ENCODE data around the gene DHX58. TPM values are rescaled to one million over a fixed set of nuclear protein-coding genes. Genes with fewer than 3 reads are reported as not detected.
A peak's percentile ranks its signal among the peaks of the same experiment; 100 is the strongest.

The DHX58 gene
- total RNA-seq, 1 donor from 2014 or later: not detected

- DNase-seq (ENCODE audit: low spot score): no peak
- no peak overlapping the region for H3K9ac ChIP-seq
- no peak overlapping the region for H3K27ac ChIP-seq
- TF ChIP-seq EZH2 (IDR thresholded peaks at IDR 0.05) (no peak), EZH2phosphoT487 (IDR thresholded peaks at IDR 0.05) (no peak), CTCF (IDR thresholded peaks at IDR 0.05) (no peak)
- no peaks in the 10 kb centered on the region for H3K27me3 ChIP-seq
- Mint-ChIP-seq H3K36me3 (peaks cover 7% of the 10 kb centered on the region), H3K4me3 (peak overlapping the region; percentile 83), H3K27me3 (ENCODE audit: insufficient read depth, low read depth) (peaks cover 5% of the 10 kb centered on the region), H3K4me1 (peaks cover 12% of the 10 kb centered on the region), H3K9me3 (no peaks in the 10 kb centered on the region), H3K27ac (no peak overlapping the region)
- H3K4me2 ChIP-seq: peak overlapping the region; percentile 97
- no peak overlapping the region for H2AFZ ChIP-seq (replicated peaks)
- H3K36me3 ChIP-seq: no peaks in the 10 kb centered on the region
- no peaks in the 10 kb centered on the region for H3K9me3 ChIP-seq (ENCODE audit: low read depth)
- no peaks in the 10 kb centered on the region for H3K79me2 ChIP-seq (ENCODE audit: low read depth)
- H3K4me3 ChIP-seq: peak overlapping the region; percentile 97
- peaks cover 25% of the 10 kb centered on the region for H3F3A ChIP-seq (ENCODE audit: low read depth)
- H4K20me1 ChIP-seq (ENCODE audit: low read depth): no peaks in the 10 kb centered on the region
- peaks cover 16% of the 10 kb centered on the region for H3K4me1 ChIP-seq
Measured at GRCh38 chr17:42120161-42120769, 7.8 kb upstream of the DHX58 start.

- peaks cover 21% of the 10 kb centered on the region for H3F3A ChIP-seq (ENCODE audit: low read depth)
- peaks cover 16% of the 10 kb centered on the region for H3K4me1 ChIP-seq
- peaks cover 12% of the 10 kb centered on the region for H3K4me1 Mint-ChIP-seq
- no peak overlapping the region for H3K4me2 ChIP-seq
- no peak for TF ChIP-seq EZH2phosphoT487 (IDR thresholded peaks at IDR 0.05)
- no peak for TF ChIP-seq EZH2 (IDR thresholded peaks at IDR 0.05)
- no peak for TF ChIP-seq CTCF (IDR thresholded peaks at IDR 0.05)
- no peak overlapping the region for H3K27ac Mint-ChIP-seq
- H4K20me1 ChIP-seq (ENCODE audit: low read depth): no peaks in the 10 kb centered on the region
- H3K9ac ChIP-seq: no peak overlapping the region
- H3K36me3 ChIP-seq: no peaks in the 10 kb centered on the region
- H3K4me3 ChIP-seq: no peak overlapping the region
- no peaks in the 10 kb centered on the region for H3K79me2 ChIP-seq (ENCODE audit: low read depth)
- peak overlapping the region; percentile 35 for H3K4me3 Mint-ChIP-seq
- H3K9me3 ChIP-seq (ENCODE audit: low read depth): no peaks in the 10 kb centered on the region
- H3K27ac ChIP-seq: no peak overlapping the region
- H3K36me3 Mint-ChIP-seq: peaks cover 7% of the 10 kb centered on the region
- no peak for DNase-seq (ENCODE audit: low spot score)
- H3K9me3 Mint-ChIP-seq: no peaks in the 10 kb centered on the region
- peaks cover 5% of the 10 kb centered on the region for H3K27me3 Mint-ChIP-seq (ENCODE audit: insufficient read depth, low read depth)
- H2AFZ ChIP-seq (replicated peaks): no peak overlapping the region
- no peaks in the 10 kb centered on the region for H3K27me3 ChIP-seq
Measured at GRCh38 chr17:42119301-42119700, 6.8 kb upstream of the DHX58 start.

- peak overlapping the region; percentile 5 for H3K27ac Mint-ChIP-seq
- Histone ChIP-seq H3K4me3 (no peak overlapping the region), H3K4me1 (peaks cover 16% of the 10 kb centered on the region), H4K20me1 (ENCODE audit: low read depth) (no peaks in the 10 kb centered on the region), H3K27me3 (no peaks in the 10 kb centered on the region), H3F3A (ENCODE audit: low read depth) (peaks cover 21% of the 10 kb centered on the region), H3K9ac (no peak overlapping the region), H3K4me2 (no peak overlapping the region), H2AFZ (replicated peaks) (no peak overlapping the region), H3K27ac (no peak overlapping the region), H3K9me3 (ENCODE audit: low read depth) (no peaks in the 10 kb centered on the region), H3K36me3 (no peaks in the 10 kb centered on the region), H3K79me2 (ENCODE audit: low read depth) (no peaks in the 10 kb centered on the region)
- no peaks in the 10 kb centered on the region for H3K9me3 Mint-ChIP-seq
- H3K4me1 Mint-ChIP-seq: peaks cover 12% of the 10 kb centered on the region
- no peak for TF ChIP-seq EZH2 (IDR thresholded peaks at IDR 0.05)
- peak; percentile 51 for TF ChIP-seq CTCF (IDR thresholded peaks at IDR 0.05)
- H3K27me3 Mint-ChIP-seq (ENCODE audit: insufficient read depth, low read depth): peaks cover 5% of the 10 kb centered on the region
- H3K36me3 Mint-ChIP-seq: peaks cover 8% of the 10 kb centered on the region
- peak; percentile 44 for DNase-seq (ENCODE audit: low spot score)
- H3K4me3 Mint-ChIP-seq: peak overlapping the region; percentile 49
Measured at GRCh38 chr17:42118545-42118944, 6.0 kb upstream of the DHX58 start.

Measured in neural progenitor cell (in vitro differentiated cells).